ENCODE results near the gene C11orf68.

- no peak for TF ChIP-seq SIN3A (IDR thresholded peaks at IDR 0.05; ENCODE audit: borderline replicate concordance, insufficient read depth, low read length)
- no peak for TF ChIP-seq REST (IDR thresholded peaks at IDR 0.05; ENCODE audit: insufficient read depth in 1 of 2, low read depth in 2 of 2, low read length in 2 of 2)
- peak; percentile 32; the same call in 1 of the 2 replicates for TF ChIP-seq POLR2AphosphoS5 (IDR thresholded peaks at IDR 0.05; ENCODE audit: low read depth, low read length)
- no peak for TF ChIP-seq TAF1 (IDR thresholded peaks at IDR 0.05; ENCODE audit: borderline replicate concordance, insufficient read depth, low read length)
Observed at GRCh38 chr11:65868907-65869306, 50.0 kb downstream of the C11orf68 start.

Measured in PFSK-1 (cell line).